ENCODE data around the gene GALM. TPM values are rescaled to one million over a fixed set of nuclear protein-coding genes. Genes with fewer than 3 reads are reported as not detected.

The GALM gene
- total and polyA plus RNA-seq, 2 donors (not counting 3 experiments of a cell fraction or from before 2014, with no cell fraction given), result 4.8 to 6.1 TPM

GRCh38 chr2:38709567-38710194, 43.8 kb downstream of the GALM start:
- BruUV-seq (replicated peaks), result no TSS peak
- H3K36me3 ChIP-seq (ENCODE audit: control insufficient read depth in 2 of 2, extremely low read depth in 1 of 2, insufficient read depth in 2 of 2, low read length in 2 of 2), result no peaks in the 10 kb centered on the region
- CTCF ChIA-PET, result interaction anchor here (1.1 kb wide), 1 partner anchor 154 kb away, joined by 3 read pairs; no protein-coding TSS in a partner anchor

More at GRCh38 chr2:38709567-38710194, 43.8 kb downstream of the GALM start:
- Histone ChIP-seq H3K4me3 (replicated peaks in 1 of 3; ENCODE audit: insufficient read depth in 1 of 3, low read depth in 1 of 3, low read length in 3 of 3) (no peak overlapping the region), H2AFZ (ENCODE audit: low read depth, low read length) (no peak overlapping the region), H3K4me1 (ENCODE audit: control insufficient read depth, extremely low read depth, insufficient read depth, low read length) (no peaks in the 10 kb centered on the region), H3K27ac (ENCODE audit: insufficient read depth, low read depth, low read length) (no peak overlapping the region), H3K27me3 (ENCODE audit: control insufficient read depth in 2 of 2, insufficient read depth in 2 of 2, low read length in 2 of 2) (no peaks in the 10 kb centered on the region), H3K79me2 (ENCODE audit: control insufficient read depth, insufficient read depth, low read length) (no peaks in the 10 kb centered on the region), H3K9ac (replicated peaks; ENCODE audit: extremely low read depth, insufficient read depth, low read length) (no peak overlapping the region), H3K9me1 (replicated peaks; ENCODE audit: control insufficient read depth, extremely low read depth, insufficient read depth, low read length) (no peaks in the 10 kb centered on the region), H3K4me2 (ENCODE audit: insufficient read depth, low read length) (no peak overlapping the region), H4K20me1 (replicated peaks; ENCODE audit: control insufficient read depth, extremely low read depth, insufficient read depth, low read length) (no peaks in the 10 kb centered on the region), H3K9me3 (replicated peaks; ENCODE audit: control insufficient read depth, insufficient read depth, low read length) (no peaks in the 10 kb centered on the region)
- TF ChIP-seq GATA2 (IDR thresholded peaks at IDR 0.05; ENCODE audit: insufficient read depth, insufficient read length, low read depth, low read length) (no peak), CTCF (IDR thresholded peaks at IDR 0.05; ENCODE audit: extremely low read depth in 1 of 2, insufficient read depth in 1 of 2, low read depth in 1 of 2, low read length in 2 of 2) (no peak), MYC (IDR thresholded peaks at IDR 0.05; ENCODE audit: low read depth, low read length) (no peak)
- TF ChIP-seq, protein P1, sequence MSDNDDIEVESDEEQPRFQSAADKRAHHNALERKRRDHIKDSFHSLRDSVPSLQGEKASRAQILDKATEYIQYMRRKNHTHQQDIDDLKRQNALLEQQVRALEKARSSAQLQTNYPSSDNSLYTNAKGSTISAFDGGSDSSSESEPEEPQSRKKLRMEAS (IDR thresholded peaks at IDR 0.05; ENCODE audit: insufficient read depth, insufficient read length), result no peak
- intact Hi-C loops (cut with micrococcal nuclease), result no loop called here
- FAIRE-seq (no peak), DNase-seq (ENCODE audit: low read depth, low spot score) (no peak)
- POLR2A ChIA-PET, result no interaction called here
- dilution Hi-C loops (cut with MboI; ENCODE audit: extremely low pct_ligation_motif_present, low sequenced_read_pairs), result no loop called here

Data from endothelial cell of umbilical vein (primary cell).